Neural progenitor cell (in vitro differentiated cells): ENCODE results near the gene FAM78B. TPM values are rescaled to one million over a fixed set of nuclear protein-coding genes. Genes with fewer than 3 reads are reported as not detected.

Source experiments
- DNase-seq: peaks from one replicate; pipeline ENCODE4 v3.0.0-alpha.2; 2016; ENCODE audit warnings: low spot score
- H2AFZ ChIP-seq: fragments of 200-600 bp; sonication (generic); replicated peaks from 2 replicates; pipeline ENCODE4 v1.6.1; 2016; ENCODE audit warnings: antibody characterized with exemption
- H3F3A ChIP-seq: fragments of 200-600 bp; sonication (generic); 2 replicates; pipeline ENCODE4 v1.6.1; 2016; ENCODE audit warnings: antibody characterized with exemption, low read depth
- H3K27ac ChIP-seq: fragments of 200-600 bp; sonication (generic); 2 replicates; pipeline ENCODE4 v1.5.1; 2016; ENCODE audit warnings: mild to moderate bottlenecking
- H3K27me3 ChIP-seq: fragments of 200-600 bp; sonication (generic); 2 replicates; pipeline ENCODE4 v1.6.1; 2016; ENCODE audit warnings: mild to moderate bottlenecking, moderate library complexity
- H3K36me3 ChIP-seq: fragments of 200-600 bp; sonication (generic); 2 replicates; pipeline ENCODE4 v1.5.1; 2016
- H3K4me1 ChIP-seq: fragments of 200-600 bp; sonication (generic); 2 replicates; pipeline ENCODE4 v1.6.1; 2016; ENCODE audit warnings: mixed run types
- H3K4me2 ChIP-seq: fragments of 200-600 bp; sonication (generic); 2 replicates; pipeline ENCODE4 v1.6.1; 2016
- H3K4me3 ChIP-seq: fragments of 200-600 bp; sonication (generic); 2 replicates; pipeline ENCODE4 v1.5.1; 2016
- H3K79me2 ChIP-seq: fragments of 200-600 bp; sonication (generic); 2 replicates; pipeline ENCODE4 v1.6.1; 2016; ENCODE audit warnings: low read depth
- H3K9ac ChIP-seq: fragments of 200-600 bp; sonication (generic); 2 replicates; pipeline ENCODE4 v1.6.1; 2016
- H3K9me3 ChIP-seq: fragments of 200-600 bp; sonication (generic); 2 replicates; pipeline ENCODE4 v1.5.1; 2016; ENCODE audit warnings: low read depth
- H4K20me1 ChIP-seq: fragments of 200-600 bp; sonication (generic); 2 replicates; pipeline ENCODE4 v1.6.1; 2016; ENCODE audit warnings: low read depth
- H3K27ac Mint-ChIP-seq: 3 replicates; pipeline ENCODE4 v1.8.0; 2021; ENCODE audit warnings: mixed read lengths
- H3K27me3 Mint-ChIP-seq: 2 replicates; pipeline ENCODE4 v1.8.0; 2022; ENCODE audit warnings: low read depth, mild to moderate bottlenecking, inconsistent platforms, moderate library complexity, mixed read lengths; ENCODE audit not compliant: insufficient read depth
- H3K36me3 Mint-ChIP-seq: 3 replicates; pipeline ENCODE4 v1.8.0; 2021; ENCODE audit warnings: mixed read lengths
- H3K4me1 Mint-ChIP-seq: 3 replicates; pipeline ENCODE4 v1.8.0; 2021; ENCODE audit warnings: mixed read lengths
- H3K4me3 Mint-ChIP-seq: 3 replicates; pipeline ENCODE4 v1.8.0; 2021; ENCODE audit warnings: mild to moderate bottlenecking, moderate library complexity, mixed read lengths
- H3K9me3 Mint-ChIP-seq: 3 replicates; pipeline ENCODE4 v1.8.0; 2020; ENCODE audit warnings: mixed read lengths
- EZH2 ChIP-seq: fragments of 200-600 bp; sonication (generic); IDR thresholded peaks from 2 replicates; pipeline ENCODE4 v1.6.1; 2017; ENCODE audit warnings: antibody characterized with exemption, mild to moderate bottlenecking, moderate library complexity
- EZH2phosphoT487 ChIP-seq: fragments of 200-600 bp; sonication (generic); IDR thresholded peaks from 2 replicates; pipeline ENCODE4 v1.6.1; 2017; ENCODE audit warnings: antibody characterized with exemption
- total RNA-seq: library from RNA; depleted of rRNA; stranded (reverse); fragments of >200 nt; gene quantifications from 2 replicates; pipeline ENCODE4 v1.2.3, GENCODE V29; 2015; ENCODE audit warnings: low replicate concordance
- TF ChIP-seq, protein P1 (sequence below): fragments of 200-600 bp; sonication (generic); IDR thresholded peaks from 2 replicates; pipeline ENCODE4 v1.5.1; 2017; ENCODE audit warnings: antibody characterized with exemption, mild to moderate bottlenecking

The FAM78B gene
- total RNA-seq, 1 donor from 2014 or later = not detected

DNA sequence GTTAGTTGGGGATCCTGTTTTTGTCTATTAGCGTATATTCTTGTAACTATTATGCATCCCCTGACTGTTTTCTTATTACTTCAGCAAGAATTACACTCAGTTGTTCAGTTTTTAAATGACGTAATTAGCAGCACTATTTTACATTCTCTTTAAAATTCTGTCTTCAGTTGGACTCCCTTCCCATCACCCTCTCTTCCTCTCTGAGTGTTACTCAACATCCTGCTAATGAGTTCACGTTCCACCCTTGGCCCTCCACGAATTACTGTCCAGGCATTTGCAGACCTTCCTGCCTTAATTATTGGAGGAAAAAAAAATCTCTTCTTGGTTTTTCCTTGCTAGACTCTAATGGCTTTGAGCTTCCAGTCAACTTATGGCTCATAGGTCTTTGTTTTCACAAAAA, 23.6 kb upstream of the FAM78B start:
- Mint-ChIP-seq H3K36me3 (no peaks in the 10 kb centered on the region), H3K4me3 (no peak overlapping the region), H3K9me3 (no peaks in the 10 kb centered on the region), H3K4me1 (no peaks in the 10 kb centered on the region), H3K27ac (no peak overlapping the region), H3K27me3 (peaks cover 2% of the 10 kb centered on the region)
- TF ChIP-seq EZH2 (no peak), EZH2phosphoT487 (no peak)
- TF ChIP-seq, protein P1, sequence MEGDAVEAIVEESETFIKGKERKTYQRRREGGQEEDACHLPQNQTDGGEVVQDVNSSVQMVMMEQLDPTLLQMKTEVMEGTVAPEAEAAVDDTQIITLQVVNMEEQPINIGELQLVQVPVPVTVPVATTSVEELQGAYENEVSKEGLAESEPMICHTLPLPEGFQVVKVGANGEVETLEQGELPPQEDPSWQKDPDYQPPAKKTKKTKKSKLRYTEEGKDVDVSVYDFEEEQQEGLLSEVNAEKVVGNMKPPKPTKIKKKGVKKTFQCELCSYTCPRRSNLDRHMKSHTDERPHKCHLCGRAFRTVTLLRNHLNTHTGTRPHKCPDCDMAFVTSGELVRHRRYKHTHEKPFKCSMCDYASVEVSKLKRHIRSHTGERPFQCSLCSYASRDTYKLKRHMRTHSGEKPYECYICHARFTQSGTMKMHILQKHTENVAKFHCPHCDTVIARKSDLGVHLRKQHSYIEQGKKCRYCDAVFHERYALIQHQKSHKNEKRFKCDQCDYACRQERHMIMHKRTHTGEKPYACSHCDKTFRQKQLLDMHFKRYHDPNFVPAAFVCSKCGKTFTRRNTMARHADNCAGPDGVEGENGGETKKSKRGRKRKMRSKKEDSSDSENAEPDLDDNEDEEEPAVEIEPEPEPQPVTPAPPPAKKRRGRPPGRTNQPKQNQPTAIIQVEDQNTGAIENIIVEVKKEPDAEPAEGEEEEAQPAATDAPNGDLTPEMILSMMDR = no peak
- Histone ChIP-seq H3K27ac (no peak overlapping the region), H3K9me3 (no peaks in the 10 kb centered on the region), H3K4me3 (no peak overlapping the region), H3K9ac (no peak overlapping the region), H3K4me2 (no peak overlapping the region), H3K79me2 (no peaks in the 10 kb centered on the region), H3K36me3 (no peaks in the 10 kb centered on the region), H2AFZ (no peak overlapping the region), H3K4me1 (no peaks in the 10 kb centered on the region), H4K20me1 (no peaks in the 10 kb centered on the region), H3F3A (no peaks in the 10 kb centered on the region), H3K27me3 (no peaks in the 10 kb centered on the region)
- no peak for DNase-seq

DNA sequence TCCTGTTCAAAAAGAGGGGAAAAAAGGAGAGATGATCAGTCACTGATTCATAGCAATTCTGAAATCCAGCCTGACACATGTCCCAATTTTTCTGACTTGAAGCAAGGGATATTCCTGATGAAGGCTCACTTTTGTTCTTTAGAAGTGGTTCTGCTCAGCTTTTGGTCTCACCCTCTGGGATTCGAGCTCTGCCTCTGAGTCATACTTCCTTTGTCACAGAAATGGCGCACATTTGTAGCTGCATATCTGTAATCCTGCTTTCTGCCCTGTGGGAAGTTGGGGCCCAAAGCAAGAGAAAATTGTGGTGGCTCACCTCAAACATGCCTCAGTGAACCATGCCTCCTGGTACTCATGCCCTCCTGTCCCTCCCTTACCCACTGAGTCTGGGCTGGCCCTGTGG, 22.3 kb upstream of the FAM78B start:
- H3K9ac ChIP-seq = no peak overlapping the region
- H3K27me3 Mint-ChIP-seq = peaks cover 2% of the 10 kb centered on the region
- H3K4me3 ChIP-seq = no peak overlapping the region
- H4K20me1 ChIP-seq = no peaks in the 10 kb centered on the region
- no peaks in the 10 kb centered on the region for H3K79me2 ChIP-seq
- H3K36me3 Mint-ChIP-seq = no peaks in the 10 kb centered on the region
- TF ChIP-seq EZH2 (no peak), EZH2phosphoT487 (no peak)
- TF ChIP-seq, protein P1 = no peak
- no peak overlapping the region for H3K4me2 ChIP-seq
- no peak for DNase-seq
- H3K4me3 Mint-ChIP-seq = no peak overlapping the region
- no peaks in the 10 kb centered on the region for H3K36me3 ChIP-seq
- no peaks in the 10 kb centered on the region for H3K4me1 Mint-ChIP-seq
- no peak overlapping the region for H3K27ac Mint-ChIP-seq
- no peak overlapping the region for H2AFZ ChIP-seq
- no peak overlapping the region for H3K27ac ChIP-seq
- H3K27me3 ChIP-seq = no peaks in the 10 kb centered on the region
- no peaks in the 10 kb centered on the region for H3F3A ChIP-seq
- no peaks in the 10 kb centered on the region for H3K4me1 ChIP-seq
- H3K9me3 ChIP-seq = no peaks in the 10 kb centered on the region
- no peaks in the 10 kb centered on the region for H3K9me3 Mint-ChIP-seq

DNA sequence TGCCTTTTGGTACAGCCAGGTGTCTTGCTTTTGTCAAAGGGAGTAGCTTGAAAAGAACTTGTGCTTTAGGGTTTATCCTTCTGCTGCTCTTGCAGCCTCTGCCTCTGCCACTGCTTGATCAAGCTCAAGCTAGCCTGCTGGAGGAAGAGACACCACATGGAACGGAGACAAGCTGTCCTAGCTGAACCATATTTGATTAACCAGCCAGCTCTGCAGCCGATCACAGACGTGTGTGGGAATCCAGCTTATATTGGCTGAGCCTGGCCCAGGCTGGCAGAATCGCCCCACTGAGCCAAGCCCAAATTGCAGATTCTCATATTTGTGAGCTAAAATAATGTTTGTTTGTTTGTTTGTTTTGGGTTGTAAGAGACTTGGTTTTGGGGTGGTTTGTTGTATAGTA, 18.7 kb upstream of the FAM78B start:
- Histone ChIP-seq H4K20me1 (no peaks in the 10 kb centered on the region), H3K4me3 (no peak overlapping the region), H3K27ac (no peak overlapping the region), H2AFZ (no peak overlapping the region), H3F3A (no peaks in the 10 kb centered on the region), H3K36me3 (no peaks in the 10 kb centered on the region), H3K9me3 (no peaks in the 10 kb centered on the region), H3K4me1 (no peaks in the 10 kb centered on the region), H3K27me3 (no peaks in the 10 kb centered on the region), H3K79me2 (no peaks in the 10 kb centered on the region), H3K9ac (no peak overlapping the region), H3K4me2 (no peak overlapping the region)
- H3K27ac Mint-ChIP-seq = no peak overlapping the region
- no peaks in the 10 kb centered on the region for H3K4me1 Mint-ChIP-seq
- no peaks in the 10 kb centered on the region for H3K36me3 Mint-ChIP-seq
- TF ChIP-seq EZH2phosphoT487 = no peak
- TF ChIP-seq EZH2 = no peak
- TF ChIP-seq, protein P1 = no peak
- H3K27me3 Mint-ChIP-seq = no peaks in the 10 kb centered on the region
- H3K4me3 Mint-ChIP-seq = no peak overlapping the region
- no peak for DNase-seq
- no peaks in the 10 kb centered on the region for H3K9me3 Mint-ChIP-seq

DNA sequence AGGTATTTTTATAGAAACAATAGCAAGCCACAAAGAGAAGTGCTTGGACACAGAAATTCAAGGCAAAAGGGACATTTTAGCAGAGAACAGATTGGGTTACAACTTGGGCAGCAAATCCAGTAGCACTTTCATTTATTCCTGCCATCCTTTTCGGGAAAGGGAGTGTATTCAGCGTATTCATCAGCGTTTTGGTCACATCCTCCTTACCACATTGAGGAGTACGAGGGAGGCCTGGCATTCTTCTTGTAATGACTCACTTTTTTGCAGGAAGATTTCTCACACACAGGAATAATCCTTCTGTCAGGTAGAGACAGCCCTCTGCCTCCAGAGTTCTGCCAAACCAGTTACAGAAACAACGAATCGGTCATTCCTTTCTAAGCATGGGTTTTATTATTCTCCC, 18.1 kb upstream of the FAM78B start:
- H3K36me3 Mint-ChIP-seq = no peaks in the 10 kb centered on the region
- no peaks in the 10 kb centered on the region for H3K36me3 ChIP-seq
- no peaks in the 10 kb centered on the region for H3K9me3 Mint-ChIP-seq
- H2AFZ ChIP-seq = no peak overlapping the region
- no peaks in the 10 kb centered on the region for H3K9me3 ChIP-seq
- no peak overlapping the region for H3K27ac ChIP-seq
- H3K9ac ChIP-seq = no peak overlapping the region
- no peaks in the 10 kb centered on the region for H4K20me1 ChIP-seq
- H3K4me3 Mint-ChIP-seq = no peak overlapping the region
- H3F3A ChIP-seq = no peaks in the 10 kb centered on the region
- no peak overlapping the region for H3K27ac Mint-ChIP-seq
- no peaks in the 10 kb centered on the region for H3K4me1 ChIP-seq
- no peaks in the 10 kb centered on the region for H3K79me2 ChIP-seq
- no peak overlapping the region for H3K4me3 ChIP-seq
- H3K4me1 Mint-ChIP-seq = no peaks in the 10 kb centered on the region
- TF ChIP-seq, protein P1 = no peak
- TF ChIP-seq EZH2phosphoT487 (no peak), EZH2 (no peak)
- no peak for DNase-seq
- H3K27me3 ChIP-seq = no peaks in the 10 kb centered on the region
- no peaks in the 10 kb centered on the region for H3K27me3 Mint-ChIP-seq
- no peak overlapping the region for H3K4me2 ChIP-seq
